Loucy (cell line): ENCODE results near the gene MAP1A.

ENCODE experiments used
- CTCF ChIP-seq: fragments of 200-600 bp; sonication (generic); conservative IDR thresholded peaks from 2 replicates; pipeline ENCODE4 v1.5.1; 2014; ENCODE audit warnings: mild to moderate bottlenecking, antibody characterized with exemption, low read length
- EZH2phosphoT487 ChIP-seq: fragments of 200-600 bp; IDR thresholded peaks from 2 replicates; pipeline ENCODE4 v1.6.1; 2018; ENCODE audit warnings: antibody characterized with exemption, mild to moderate bottlenecking, moderate library complexity, borderline replicate concordance

DNA sequence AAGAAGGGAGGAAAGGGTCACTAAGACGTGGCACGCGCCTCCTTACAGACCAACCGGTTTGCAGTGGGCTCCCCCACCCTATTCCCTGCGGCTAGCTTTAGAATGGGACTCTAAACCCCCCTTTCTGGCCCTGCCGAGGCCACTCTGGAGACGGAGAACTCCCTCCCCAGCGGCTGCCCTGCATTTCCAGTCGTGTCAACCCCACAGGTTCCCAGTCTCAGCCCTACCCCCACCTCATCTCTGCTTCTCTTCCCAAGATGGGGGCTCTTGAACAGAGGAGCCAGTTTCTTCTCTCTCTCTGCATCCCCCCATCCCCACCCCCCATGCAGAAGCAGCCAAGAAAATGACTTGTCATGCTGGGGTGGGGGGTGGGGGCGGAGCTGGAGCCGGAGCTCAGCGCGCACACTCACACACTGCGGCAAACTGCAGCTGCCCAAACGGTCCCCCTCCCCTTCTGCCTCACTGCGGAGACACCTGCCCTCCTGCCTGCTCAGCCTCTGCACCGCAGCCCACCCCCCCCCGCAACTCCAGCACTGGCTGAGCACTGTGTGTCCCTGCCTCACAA lies 871 bp downstream of the MAP1A start:
- no peak for TF ChIP-seq CTCF
- TF ChIP-seq EZH2phosphoT487, result no peak
